Measurements from ENCODE around the gene SMPD4.
"Not testable (repeated sequence)": the region's sequence is repeated elsewhere in the genome, so short reads cannot be mapped to it uniquely, and the experiment has no call there.

The SMPD4 gene, protein sequence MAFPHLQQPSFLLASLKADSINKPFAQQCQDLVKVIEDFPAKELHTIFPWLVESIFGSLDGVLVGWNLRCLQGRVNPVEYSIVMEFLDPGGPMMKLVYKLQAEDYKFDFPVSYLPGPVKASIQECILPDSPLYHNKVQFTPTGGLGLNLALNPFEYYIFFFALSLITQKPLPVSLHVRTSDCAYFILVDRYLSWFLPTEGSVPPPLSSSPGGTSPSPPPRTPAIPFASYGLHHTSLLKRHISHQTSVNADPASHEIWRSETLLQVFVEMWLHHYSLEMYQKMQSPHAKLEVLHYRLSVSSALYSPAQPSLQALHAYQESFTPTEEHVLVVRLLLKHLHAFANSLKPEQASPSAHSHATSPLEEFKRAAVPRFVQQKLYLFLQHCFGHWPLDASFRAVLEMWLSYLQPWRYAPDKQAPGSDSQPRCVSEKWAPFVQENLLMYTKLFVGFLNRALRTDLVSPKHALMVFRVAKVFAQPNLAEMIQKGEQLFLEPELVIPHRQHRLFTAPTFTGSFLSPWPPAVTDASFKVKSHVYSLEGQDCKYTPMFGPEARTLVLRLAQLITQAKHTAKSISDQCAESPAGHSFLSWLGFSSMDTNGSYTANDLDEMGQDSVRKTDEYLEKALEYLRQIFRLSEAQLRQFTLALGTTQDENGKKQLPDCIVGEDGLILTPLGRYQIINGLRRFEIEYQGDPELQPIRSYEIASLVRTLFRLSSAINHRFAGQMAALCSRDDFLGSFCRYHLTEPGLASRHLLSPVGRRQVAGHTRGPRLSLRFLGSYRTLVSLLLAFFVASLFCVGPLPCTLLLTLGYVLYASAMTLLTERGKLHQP
- total RNA-seq: 73.5 to 101 reads per million in 2 donors

DNA sequence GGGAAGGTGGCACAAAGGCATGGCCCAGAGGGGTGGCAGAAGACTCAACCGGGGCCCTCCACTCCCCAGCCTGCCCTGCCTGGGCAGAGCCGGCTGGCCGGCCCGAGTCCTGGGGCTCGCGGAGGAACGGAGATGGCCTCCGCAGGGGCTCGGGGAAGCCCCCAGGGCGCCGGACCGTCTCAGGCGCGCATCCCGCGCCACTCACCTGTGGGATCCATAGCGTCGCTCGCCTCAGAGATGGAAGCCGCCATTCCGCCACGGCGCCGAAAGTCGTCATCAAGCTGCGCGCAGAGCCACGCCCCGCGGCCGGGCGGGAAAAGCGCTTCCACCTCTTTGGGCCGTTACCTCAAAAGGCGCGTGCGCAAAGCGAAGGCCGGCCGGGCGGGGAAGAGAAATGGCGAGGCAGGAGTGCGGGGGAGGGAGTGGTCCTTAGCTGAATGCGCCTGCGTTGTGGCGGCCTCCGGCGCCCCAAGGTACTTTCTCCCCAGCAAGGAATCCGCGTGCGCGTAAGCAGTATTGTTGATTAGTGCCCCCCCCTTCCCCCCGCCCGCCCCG is at the start of gene SMPD4:
Gene SMPD4, minus strand, starts transcription at position 278 of the 555 bp plus-strand sequence. CDS start 5,010 bp downstream, outside the sequence.
- DNase-seq: peak; percentile 98

DNA sequence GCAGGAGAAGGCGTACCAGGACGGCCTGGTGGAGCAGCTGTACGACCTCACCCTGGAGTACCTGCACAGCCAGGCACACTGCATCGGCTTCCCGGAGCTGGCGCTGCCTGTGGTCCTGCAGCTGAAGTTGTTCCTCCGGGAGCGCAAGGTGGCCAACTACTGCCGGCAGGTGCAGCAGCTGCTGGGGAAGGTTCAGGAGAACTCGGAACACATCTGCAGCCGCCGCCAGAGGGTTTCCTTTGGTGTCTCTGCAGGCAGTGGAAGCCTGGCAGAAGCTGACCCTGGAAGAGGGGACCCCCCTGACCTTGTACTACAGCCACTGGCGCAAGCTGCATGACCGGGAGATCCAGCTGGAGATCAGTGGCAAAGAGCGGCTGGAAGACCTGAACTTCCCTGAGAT is 49.5 kb upstream of the SMPD4 start:
- DNase-seq: not testable (repeated sequence)

GRCh38 chr2:130230376-130230775 is 49.0 kb upstream of the SMPD4 start:
- DNase-seq: not testable (repeated sequence)

DNA sequence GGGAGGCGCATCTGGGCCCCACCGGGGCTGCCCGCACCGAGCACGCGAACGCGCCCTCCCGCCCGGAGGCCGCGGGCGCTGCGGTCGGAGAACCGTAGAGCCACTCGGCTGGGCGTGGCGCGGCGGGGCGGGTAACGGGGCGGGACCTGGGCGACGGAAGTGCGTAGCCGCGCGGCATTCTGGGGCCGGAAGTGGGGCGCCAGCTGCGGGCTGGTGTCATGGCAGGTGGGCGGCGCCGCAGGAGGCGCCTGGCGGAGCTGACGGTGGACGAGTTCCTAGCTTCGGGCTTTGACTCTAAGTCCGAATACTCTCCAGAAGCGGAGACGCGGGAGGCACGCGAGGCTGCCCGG is 47.7 kb upstream of the SMPD4 start:
- DNase-seq: peak; percentile 5

GRCh38 chr2:130228467-130229160 is 47.2 kb upstream of the SMPD4 start:
- not testable (repeated sequence) for DNase-seq

GRCh38 chr2:130228005-130228404 is 46.6 kb upstream of the SMPD4 start:
- not testable (repeated sequence) for DNase-seq

DNA sequence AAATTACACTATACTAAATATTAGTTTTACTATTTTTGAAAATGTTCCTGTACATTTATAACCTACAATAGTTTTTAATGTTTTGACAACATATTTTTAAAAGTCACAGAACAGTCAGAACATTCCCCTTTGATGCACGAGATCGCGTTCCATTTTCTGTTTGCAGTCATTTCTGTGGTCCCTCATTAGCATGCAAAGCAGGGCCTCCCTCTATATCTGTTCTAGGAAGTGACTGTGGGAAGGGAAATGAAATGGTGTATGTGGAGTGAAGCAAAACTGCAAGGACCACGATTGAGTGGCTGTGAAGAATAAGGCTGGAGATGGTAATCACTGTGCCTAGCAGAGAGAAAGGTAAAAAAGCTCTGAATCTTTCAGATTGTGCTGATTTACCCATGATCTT is 41.1 kb upstream of the SMPD4 start:
- not testable (repeated sequence) for DNase-seq

DNA sequence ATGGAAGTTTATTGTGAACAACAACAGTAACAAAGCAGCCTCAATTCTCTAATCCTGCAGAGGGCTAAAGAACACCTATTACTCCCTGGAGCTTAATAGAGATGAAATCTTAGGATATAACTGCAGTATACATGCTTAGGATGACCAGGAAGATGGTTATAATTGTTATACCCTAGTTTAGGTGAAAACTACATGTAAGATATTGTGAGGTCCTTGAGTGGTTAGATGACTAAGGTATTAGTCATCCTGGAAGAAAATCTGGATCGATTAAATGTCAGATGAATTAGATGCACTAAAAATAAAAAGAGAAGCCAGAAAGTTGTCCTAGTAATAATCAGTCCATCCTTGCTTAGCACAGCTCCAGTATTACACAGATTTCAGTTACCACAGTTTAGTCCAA is 39.1 kb upstream of the SMPD4 start:
- not testable (repeated sequence) for DNase-seq

- DNase-seq: not testable (repeated sequence)
Observed at GRCh38 chr2:130219147-130219546, 37.7 kb upstream of the SMPD4 start.

- not testable (repeated sequence) for DNase-seq
Observed at GRCh38 chr2:130207051-130207450, 25.6 kb upstream of the SMPD4 start.

- DNase-seq: not testable (repeated sequence)
Observed at GRCh38 chr2:130203150-130203549, 21.7 kb upstream of the SMPD4 start.

DNA sequence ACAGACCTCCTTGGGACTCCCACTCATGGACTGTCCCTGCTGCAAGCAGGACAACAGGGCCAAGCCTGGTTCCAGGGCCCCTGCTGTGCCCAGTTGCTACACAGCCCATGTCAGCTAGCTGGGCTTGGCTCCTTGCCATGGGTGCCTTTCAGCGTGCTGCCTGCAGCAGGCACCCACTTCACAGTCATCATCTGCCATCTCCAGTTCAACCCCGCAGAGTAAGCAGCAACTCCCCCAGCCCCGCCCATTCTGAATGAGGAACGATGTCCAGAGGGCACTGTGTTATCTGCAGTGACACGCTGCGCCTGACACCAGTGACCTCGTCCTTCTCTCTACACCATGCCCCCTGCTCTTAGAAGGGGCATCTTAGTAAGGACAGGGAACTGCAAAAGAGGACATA is 21.1 kb upstream of the SMPD4 start:
- not testable (repeated sequence) for DNase-seq

- DNase-seq: no peak
Observed at GRCh38 chr2:130198343-130198742, 16.9 kb upstream of the SMPD4 start, which contains the start of gene TUBA3E. Gene TUBA3E (minus strand): TSS chr2:130198439. CDS start chr2:130198360, 79 bp downstream.

GRCh38 chr2:130196052-130196451 is 14.7 kb upstream of the SMPD4 start:
- not testable (repeated sequence) for DNase-seq

GRCh38 chr2:130195089-130195635 is 13.8 kb upstream of the SMPD4 start:
- DNase-seq: not testable (repeated sequence)

DNA sequence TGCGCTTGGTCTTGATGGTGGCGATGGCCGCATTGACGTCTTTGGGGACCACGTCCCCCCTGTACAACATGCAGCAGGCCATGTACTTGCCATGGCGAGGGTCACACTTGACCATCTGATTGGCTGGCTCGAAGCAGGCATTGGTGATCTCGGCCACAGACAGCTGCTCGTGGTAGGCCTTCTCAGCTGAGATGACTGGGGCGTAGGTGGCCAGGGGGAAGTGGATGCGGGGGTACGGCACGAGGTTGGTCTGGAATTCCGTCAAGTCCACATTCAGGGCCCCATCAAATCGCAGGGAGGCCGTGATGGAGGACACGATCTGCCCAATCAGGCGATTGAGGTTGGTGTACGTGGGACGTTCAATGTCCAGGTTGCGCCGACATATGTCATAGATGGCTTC is 12.4 kb upstream of the SMPD4 start:
- not testable (repeated sequence) for DNase-seq

- DNase-seq: not testable (repeated sequence)
Observed at GRCh38 chr2:130192451-130192850, 11.0 kb upstream of the SMPD4 start.

GRCh38 chr2:130191319-130191718 is 9.9 kb upstream of the SMPD4 start:
- DNase-seq: not testable (repeated sequence)

- DNase-seq: no peak
Observed at GRCh38 chr2:130190237-130190636, 8.8 kb upstream of the SMPD4 start.

DNA sequence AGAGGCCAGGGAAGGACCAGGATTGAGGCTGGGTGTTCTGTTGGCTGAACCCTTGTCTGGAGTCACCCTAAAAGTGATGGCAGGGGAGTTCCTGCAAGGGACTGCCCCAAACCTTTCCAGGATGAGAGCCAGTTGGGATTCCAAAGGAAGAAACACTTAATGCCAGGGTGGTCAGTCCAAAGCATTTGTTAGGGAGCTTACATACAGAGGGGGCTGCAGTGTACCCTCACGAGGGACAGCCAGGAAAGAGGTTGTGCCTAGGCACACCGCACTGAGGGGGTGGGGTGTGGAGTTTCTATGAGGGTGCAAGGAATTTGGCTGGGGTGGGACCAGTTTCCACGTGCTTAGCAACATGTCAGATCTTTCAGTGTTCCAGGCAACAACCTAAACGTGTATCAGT is 7.6 kb upstream of the SMPD4 start:
- not testable (repeated sequence) for DNase-seq

GRCh38 chr2:130187859-130188792 is 6.7 kb upstream of the SMPD4 start:
- DNase-seq: not testable (repeated sequence)
